Naive thymus-derived CD4-positive, alpha-beta T cell (primary cell): ENCODE data around the gene SEC14L5. TPM values are rescaled to one million over a fixed set of nuclear protein-coding genes. Genes with fewer than 3 reads are reported as not detected.

ENCODE experiments used
- ATAC-seq: fragments of 150-1000 bp; cut with Tn5 transposase; 2 replicates; pipeline ENCODE4 v1.10.0; 2021; ENCODE audit warnings: mild to moderate bottlenecking, moderate library complexity
- CTCF ChIA-PET: fragments of 350-600 bp; sonication (Branson Sonifier 250); formaldehyde crosslinking; loops from one replicate; lab custom pipeline; 2021; ENCODE audit warnings: antibody characterized with exemption; lab: Charles Lee
- POLR2A ChIA-PET: fragments of 350-600 bp; sonication (Branson Sonifier 250); formaldehyde crosslinking; loops from one replicate; lab custom pipeline; 2021; ENCODE audit warnings: antibody characterized with exemption, inconsistent platforms; lab: Charles Lee
- DNase-seq, 9 donors: peaks; one replicate each; pipeline versions ENCODE4 v3.0.0 to v3.0.0-alpha.2; 2020 to 2022; ENCODE audit warnings: mixed read lengths in 1 of 9
- H3K27ac ChIP-seq: one replicate; pipeline ENCODE4 v1.7.0; 2013; ENCODE audit warnings: mild to moderate bottlenecking, low read depth, low read length, moderate library complexity
- H3K27me3 ChIP-seq, 2 donors: one replicate each; pipeline ENCODE4 v1.7.0; 2013; ENCODE audit warnings: low read length in 2 of 2, mild to moderate bottlenecking in 2 of 2, moderate library complexity in 2 of 2; ENCODE audit not compliant: control insufficient read depth in 2 of 2, insufficient read depth in 2 of 2
- H3K36me3 ChIP-seq, 3 experiments: 1 replicate in 2 of 3; 2 replicates in 1 of 3; pipeline ENCODE4 v1.7.0; 2013; ENCODE audit warnings: low read length in 3 of 3, mild to moderate bottlenecking in 3 of 3, moderate library complexity in 1 of 3; ENCODE audit not compliant: insufficient read depth in 3 of 3, control insufficient read depth in 2 of 3
- H3K4me1 ChIP-seq, 2 donors: one replicate each; pipeline ENCODE4 v1.7.0; 2013; ENCODE audit warnings: low read length in 2 of 2, mild to moderate bottlenecking in 2 of 2, moderate library complexity in 1 of 2; ENCODE audit not compliant: control insufficient read depth in 2 of 2, insufficient read depth in 2 of 2
- H3K4me3 ChIP-seq: 2 replicates; pipeline ENCODE4 v1.7.0; 2013; ENCODE audit warnings: mild to moderate bottlenecking, low read length
- H3K9me3 ChIP-seq, 3 experiments: 1 replicate in 2 of 3; 2 replicates in 1 of 3; pipeline ENCODE4 v1.7.0; 2013; ENCODE audit warnings: low read length in 3 of 3; ENCODE audit not compliant: control insufficient read depth in 2 of 3
- H3K27ac Mint-ChIP-seq, 9 donors: one replicate each; pipeline ENCODE4 v1.8.0; 2020 to 2022; ENCODE audit warnings: mixed read lengths in 9 of 9, mild to moderate bottlenecking in 8 of 9, moderate library complexity in 5 of 9, inconsistent platforms in 2 of 9
- H3K27me3 Mint-ChIP-seq, 5 donors: one replicate each; pipeline ENCODE4 v1.8.0; 2021 to 2022; ENCODE audit warnings: mixed read lengths in 5 of 5, mild to moderate bottlenecking in 1 of 5
- H3K36me3 Mint-ChIP-seq, 5 donors: one replicate each; pipeline ENCODE4 v1.8.0; 2020 to 2022; ENCODE audit warnings: mixed read lengths in 5 of 5, mild to moderate bottlenecking in 3 of 5, inconsistent platforms in 1 of 5
- H3K4me1 Mint-ChIP-seq, 7 donors: one replicate each; pipeline ENCODE4 v1.8.0; 2020 to 2022; ENCODE audit warnings: mixed read lengths in 7 of 7, mild to moderate bottlenecking in 3 of 7, inconsistent platforms in 1 of 7
- H3K4me3 Mint-ChIP-seq, 10 donors: one replicate each; pipeline ENCODE4 v1.8.0; 2020 to 2022; ENCODE audit warnings: mild to moderate bottlenecking in 10 of 10, mixed read lengths in 10 of 10, moderate library complexity in 6 of 10, inconsistent platforms in 2 of 10
- H3K9me3 Mint-ChIP-seq, 11 donors: one replicate each; pipeline ENCODE4 v1.8.0; 2020 to 2022; ENCODE audit warnings: mixed read lengths in 11 of 11, mild to moderate bottlenecking in 4 of 11, inconsistent platforms in 1 of 11, moderate library complexity in 1 of 11
- intact Hi-C, 2 donors: fragments of 100-400 bp; cut with micrococcal nuclease; formaldehyde crosslinking; loops; one replicate each; pipeline ENCODE4 v1.15.1; 2023
- polyA plus RNA-seq, 2 donors: library from polyadenylated mRNA; unstranded; fragments of 300-500 nt; fragmentation: Illumina TruSeq; gene quantifications; one replicate each; pipeline ENCODE4 v1.2.3, GENCODE V29; 2021
- total RNA-seq, 6 experiments: library from RNA in 5 of 6; stranded (reverse) in 5 of 6; gene quantifications; 1 replicate in 5 of 6; 2 replicates in 1 of 6; pipeline ENCODE4 v1.2.3 and lab custom pipeline; 2021 to 2026

The SEC14L5 gene
- total RNA-seq (1 to 10 TPM in 1 of 5 experiments, under 1 TPM in 1, not detected in 3; 0.21 to 1.0 TPM), polyA plus RNA-seq (not detected), total RNA-seq (lab: John Stamatoyannopoulos, UW) (not detected)

- Mint-ChIP-seq H3K27me3 (peaks cover 10 to 35% (median 31%) of the 10 kb centered on the region in 5 donors), H3K4me1 (peaks cover 15 to 30% (median 23%) of the 10 kb centered on the region in 7 donors), H3K4me3 (peak within 1 kb of the TSS; percentile 79 to 96 (median 89)), H3K9me3 (no peaks in the 10 kb centered on the region), H3K36me3 (no peaks in the 10 kb centered on the region), H3K27ac (peak within 1 kb of the TSS in 6 of 9 donors; percentile 30 to 80 (median 53))
- ChIA-PET CTCF (no interaction called here), POLR2A (interaction anchor here (0.5 kb wide), 1 partner anchor 1079 kb away, joined by 3 read pairs; no protein-coding TSS in a partner anchor)
- Histone ChIP-seq H3K27me3 (peaks cover 0 to 7% of the 10 kb centered on the region in 2 donors), H3K4me1 (peaks cover 6 to 13% of the 10 kb centered on the region in 2 donors), H3K36me3 (no peaks in the 10 kb centered on the region), H3K4me3 (peak within 1 kb of the TSS; percentile 59), H3K9me3 (no peaks in the 10 kb centered on the region), H3K27ac (peak within 1 kb of the TSS; percentile 26)
- intact Hi-C loops: loop anchor here (1.0 to 10.0 kb wide), 20 partner anchors 75 to 1346 kb away; partner anchors contain the start of genes GLYR1 (in 2 of the 2), ROGDI (in 2 of the 2), UBN1 (in 2 of the 2) and ALG1 (in 1 of the 2)
- ATAC-seq (peak; percentile 99), DNase-seq (peak; percentile 87 to 96 (median 89))
Observed at GRCh38 chr16:4957720-4958509, at the start of gene SEC14L5. Gene SEC14L5, plus strand, starts transcription at chr16:4958330. Its CDS starts 994 bp downstream, at chr16:4959324.

GRCh38 chr16:4908854-4909401, 49.2 kb upstream of the SEC14L5 start:
- no peak overlapping the region for H3K4me3 ChIP-seq
- peaks cover 7 to 16% (median 15%) of the 10 kb centered on the region in 5 donors for H3K27me3 Mint-ChIP-seq
- CTCF ChIA-PET: no interaction called here
- no peaks in the 10 kb centered on the region for H3K36me3 Mint-ChIP-seq
- no peak for ATAC-seq
- H3K9me3 ChIP-seq: no peaks in the 10 kb centered on the region
- intact Hi-C loops: no loop called here
- H3K36me3 ChIP-seq: no peaks in the 10 kb centered on the region
- POLR2A ChIA-PET: no interaction called here
- H3K4me1 Mint-ChIP-seq: no peaks in the 10 kb centered on the region
- no peak overlapping the region for H3K27ac Mint-ChIP-seq
- H3K27ac ChIP-seq: no peak overlapping the region
- DNase-seq: no peak
- H3K27me3 ChIP-seq: no peaks in the 10 kb centered on the region
- H3K4me1 ChIP-seq: no peaks in the 10 kb centered on the region
- H3K4me3 Mint-ChIP-seq: no peak overlapping the region
- H3K9me3 Mint-ChIP-seq: no peaks in the 10 kb centered on the region

- intact Hi-C loops: no loop called here
- Mint-ChIP-seq H3K27ac (no peak overlapping the region), H3K9me3 (no peaks in the 10 kb centered on the region), H3K36me3 (no peaks in the 10 kb centered on the region), H3K4me1 (no peaks in the 10 kb centered on the region), H3K4me3 (no peak overlapping the region), H3K27me3 (peaks cover 0 to 15% (median 7%) of the 10 kb centered on the region in 5 donors)
- H3K27ac ChIP-seq: no peak overlapping the region
- ChIA-PET CTCF (no interaction called here), POLR2A (no interaction called here)
- H3K4me3 ChIP-seq: no peak overlapping the region
- no peak for DNase-seq
- no peaks in the 10 kb centered on the region for H3K4me1 ChIP-seq
- no peak for ATAC-seq
- no peaks in the 10 kb centered on the region for H3K27me3 ChIP-seq
- H3K36me3 ChIP-seq: no peaks in the 10 kb centered on the region
- H3K9me3 ChIP-seq: no peaks in the 10 kb centered on the region
Observed at GRCh38 chr16:4909825-4910224, 48.3 kb upstream of the SEC14L5 start.

- no peaks in the 10 kb centered on the region for H3K9me3 ChIP-seq
- H3K36me3 ChIP-seq: no peaks in the 10 kb centered on the region
- no peaks in the 10 kb centered on the region for H3K27me3 ChIP-seq
- H3K27me3 Mint-ChIP-seq: peaks cover 0 to 8% (median 0%) of the 10 kb centered on the region in 5 donors
- no peaks in the 10 kb centered on the region for H3K4me1 Mint-ChIP-seq
- H3K36me3 Mint-ChIP-seq: no peaks in the 10 kb centered on the region
- H3K4me3 Mint-ChIP-seq: no peak overlapping the region
- H3K27ac Mint-ChIP-seq: no peak overlapping the region
- no peak overlapping the region for H3K4me3 ChIP-seq
- DNase-seq (no peak), ATAC-seq (no peak)
- intact Hi-C loops: no loop called here
- ChIA-PET CTCF (no interaction called here), POLR2A (no interaction called here)
- H3K4me1 ChIP-seq: no peaks in the 10 kb centered on the region
- H3K9me3 Mint-ChIP-seq: no peaks in the 10 kb centered on the region
- H3K27ac ChIP-seq: no peak overlapping the region
Observed at GRCh38 chr16:4910828-4911227, 47.3 kb upstream of the SEC14L5 start.

GRCh38 chr16:4911970-4912386, 46.2 kb upstream of the SEC14L5 start:
- Histone ChIP-seq H3K36me3 (no peaks in the 10 kb centered on the region), H3K4me1 (no peaks in the 10 kb centered on the region), H3K27me3 (no peaks in the 10 kb centered on the region), H3K9me3 (no peaks in the 10 kb centered on the region), H3K4me3 (no peak overlapping the region), H3K27ac (no peak overlapping the region)
- intact Hi-C loops: no loop called here
- ChIA-PET CTCF (no interaction called here), POLR2A (no interaction called here)
- no peaks in the 10 kb centered on the region for H3K36me3 Mint-ChIP-seq
- no peak for ATAC-seq
- H3K27ac Mint-ChIP-seq: no peak overlapping the region
- no peaks in the 10 kb centered on the region for H3K4me1 Mint-ChIP-seq
- H3K9me3 Mint-ChIP-seq: no peaks in the 10 kb centered on the region
- H3K4me3 Mint-ChIP-seq: no peak overlapping the region
- no peak for DNase-seq
- H3K27me3 Mint-ChIP-seq: peaks cover 0 to 3% (median 0%) of the 10 kb centered on the region in 5 donors

- intact Hi-C loops: no loop called here
- ChIA-PET POLR2A (no interaction called here), CTCF (no interaction called here)
- no peak overlapping the region for H3K27ac Mint-ChIP-seq
- no peak overlapping the region for H3K27ac ChIP-seq
- no peaks in the 10 kb centered on the region for H3K36me3 ChIP-seq
- no peaks in the 10 kb centered on the region for H3K4me1 ChIP-seq
- no peaks in the 10 kb centered on the region for H3K36me3 Mint-ChIP-seq
- DNase-seq (no peak), ATAC-seq (no peak)
- no peaks in the 10 kb centered on the region for H3K9me3 Mint-ChIP-seq
- no peaks in the 10 kb centered on the region for H3K4me1 Mint-ChIP-seq
- no peak overlapping the region for H3K4me3 ChIP-seq
- no peaks in the 10 kb centered on the region for H3K27me3 ChIP-seq
- H3K4me3 Mint-ChIP-seq: no peak overlapping the region
- no peaks in the 10 kb centered on the region for H3K9me3 ChIP-seq
- no peaks in the 10 kb centered on the region for H3K27me3 Mint-ChIP-seq
Observed at GRCh38 chr16:4913130-4913773, 44.9 kb upstream of the SEC14L5 start.
